HG02884 (cell line): ENCODE data around the gene CFHR5.
"Not testable (repeated sequence)": the region's sequence is repeated elsewhere in the genome, so short reads cannot be mapped to it uniquely, and the experiment has no call there.

ENCODE experiments used
- ATAC-seq: cut with Tn5 transposase; IDR thresholded peaks from one replicate; pipeline ENCODE4 v1.9.1; 2021; ENCODE audit warnings: mild to moderate bottlenecking, moderate library complexity; ENCODE audit not compliant: unreplicated experiment

CFHR5 gene

GRCh38 chr1:197017558-197018146 is 40.3 kb downstream of the CFHR5 start:
- ATAC-seq, result no peak

- no peak for ATAC-seq
Observed at GRCh38 chr1:197021716-197022115, 44.4 kb downstream of the CFHR5 start.

- ATAC-seq, result no peak
Observed at GRCh38 chr1:197024460-197024859, 47.1 kb downstream of the CFHR5 start.

- ATAC-seq, result no peak
Observed at GRCh38 chr1:197027359-197027758, 50.0 kb downstream of the CFHR5 start.

- no peak for ATAC-seq
Observed at GRCh38 chr1:197029749-197030148, 52.4 kb downstream of the CFHR5 start.

- ATAC-seq, result not testable (repeated sequence)
Observed at GRCh38 chr1:197034631-197035339, 57.4 kb downstream of the CFHR5 start.

GRCh38 chr1:197036861-197037260 is 59.5 kb downstream of the CFHR5 start:
- no peak for ATAC-seq

- ATAC-seq, result no peak
Observed at GRCh38 chr1:197041486-197042353, 64.4 kb downstream of the CFHR5 start.

GRCh38 chr1:197042676-197043341 is 65.5 kb downstream of the CFHR5 start:
- no peak for ATAC-seq

GRCh38 chr1:197049100-197049499 is 71.7 kb downstream of the CFHR5 start:
- no peak for ATAC-seq
